HepG2 (cell line): ENCODE results near the gene CST11. TPM values are rescaled to one million over a fixed set of nuclear protein-coding genes. Genes with fewer than 3 reads are reported as not detected.

ENCODE experiments used
- ARHGAP35 ChIP-seq: sonication (generic); formaldehyde crosslinking; IDR thresholded peaks from 2 replicates; pipeline ENCODE4 v1.9.0; 2022; ENCODE audit warnings: mild to moderate bottlenecking, inconsistent platforms, moderate library complexity, missing genetic modification reagents, borderline replicate concordance
- ARNT ChIP-seq: fragments of 450-650 bp; IDR thresholded peaks from 2 replicates; pipeline ENCODE4 v1.6.1; 2017
- BHLHE40 ChIP-seq: IDR thresholded peaks from 2 replicates; pipeline ENCODE4 v1.6.1; 2011; ENCODE audit warnings: low read length, improper control_type of control experiment
- CAMTA2 ChIP-seq: sonication (generic); formaldehyde crosslinking; IDR thresholded peaks from 2 replicates; pipeline ENCODE4 v1.4.0; 2020; ENCODE audit warnings: mild to moderate bottlenecking, missing genetic modification reagents, borderline replicate concordance
- DMAP1 ChIP-seq: IDR thresholded peaks from 2 replicates; pipeline ENCODE4 v1.6.1; 2016
- FOXJ3 ChIP-seq: sonication (generic); formaldehyde crosslinking; IDR thresholded peaks from 2 replicates; pipeline ENCODE4 v1.4.0; 2020; ENCODE audit warnings: missing genetic modification reagents, mild to moderate bottlenecking, borderline replicate concordance
- GATAD1 ChIP-seq: IDR thresholded peaks from 2 replicates; pipeline ENCODE4 v1.6.1; 2016; ENCODE audit warnings: missing genetic modification reagents, missing compliant biosample characterization
- HHEX ChIP-seq: IDR thresholded peaks from 2 replicates; pipeline ENCODE4 v1.6.1; 2016; ENCODE audit warnings: control low read depth
- PPARG ChIP-seq: conservative IDR thresholded peaks from 2 replicates; pipeline ENCODE4 v1.6.1; 2016; ENCODE audit warnings: missing biosample characterization, missing genetic modification reagents
- PTBP1 ChIP-seq: fragments of 200-400 bp; formaldehyde crosslinking; IDR thresholded peaks from 2 replicates; pipeline ENCODE4 v1.6.1; 2018; ENCODE audit warnings: low read length, low read depth; ENCODE audit not compliant: poor library complexity, severe bottlenecking
- SRSF1 ChIP-seq: fragments of 200-400 bp; formaldehyde crosslinking; optimal IDR thresholded peaks from 2 replicates; pipeline ENCODE3; 2017; ENCODE audit warnings: mild to moderate bottlenecking, low read depth, low read length, moderate library complexity
- ZNF276 ChIP-seq: sonication (generic); formaldehyde crosslinking; IDR thresholded peaks from 2 replicates; pipeline ENCODE4 v1.4.0; 2020; ENCODE audit warnings: mild to moderate bottlenecking, low read depth, missing genetic modification reagents
- ZNF318 ChIP-seq: sonication (generic); formaldehyde crosslinking; IDR thresholded peaks from 2 replicates; pipeline ENCODE4 v1.4.0; 2020; ENCODE audit warnings: mild to moderate bottlenecking, missing genetic modification reagents
- ZNF354B ChIP-seq: sonication (generic); formaldehyde crosslinking; IDR thresholded peaks from 2 replicates; pipeline ENCODE4 v1.8.0; 2022; ENCODE audit warnings: mild to moderate bottlenecking, missing genetic modification reagents
- ZNF589 ChIP-seq: sonication (generic); formaldehyde crosslinking; conservative IDR thresholded peaks from 2 replicates; pipeline ENCODE4 v1.8.0; 2022; ENCODE audit warnings: mild to moderate bottlenecking, moderate library complexity, missing genetic modification reagents
- ZNF75D ChIP-seq: sonication (generic); formaldehyde crosslinking; IDR thresholded peaks from 2 replicates; pipeline ENCODE4 v1.8.1; 2023; ENCODE audit warnings: missing genetic modification reagents, mild to moderate bottlenecking, borderline replicate concordance
- ZNF768 ChIP-seq: sonication (generic); formaldehyde crosslinking; IDR thresholded peaks from 2 replicates; pipeline ENCODE4 v1.4.0; 2020; ENCODE audit warnings: missing genetic modification reagents
- ZSCAN25 ChIP-seq: sonication (generic); formaldehyde crosslinking; IDR thresholded peaks from 2 replicates; pipeline ENCODE4 v1.8.0; 2022; ENCODE audit warnings: mild to moderate bottlenecking, missing genetic modification reagents
- ZSCAN30 ChIP-seq: sonication (generic); formaldehyde crosslinking; IDR thresholded peaks from 2 replicates; pipeline ENCODE4 v1.5.0; 2020; ENCODE audit warnings: mild to moderate bottlenecking, missing genetic modification reagents
- polyA plus RNA-seq, 8 experiments: library from polyadenylated mRNA; depleted of rRNA in 3 of 8; stranded (reverse) in 7 of 8; unstranded in 1 of 8; fragments of >200 nt; fragmentation: Illumina TruSeq in 4 of 8; extraction: Trizol in 4 of 8; gene quantifications; 2 replicates each; pipeline versions ENCODE4 v1.2.1 to v1.2.3, GENCODE V29; 2011 to 2016; ENCODE audit warnings: low read depth in 4 of 8, missing spikeins in 1 of 8, mixed read lengths in 1 of 8; ENCODE audit not compliant: insufficient read depth in 1 of 8
- total RNA-seq, 5 experiments: library from RNA; depleted of rRNA; stranded (reverse); fragments of >200 nt; fragmentation: Illumina TruSeq; extraction: Trizol; gene quantifications; 2 replicates each; pipeline ENCODE4 v1.2.3, GENCODE V29; 2016; ENCODE audit warnings: low read depth in 1 of 5

The CST11 gene
- total and polyA plus RNA-seq, 2 of the 13 experiments (the other 11 are each of a cell fraction or from before 2014, with no cell fraction given) = not detected

- TF ChIP-seq PTBP1 (no peak), PPARG (CRISPR knock-in tag) (no peak), FOXJ3 (peak; percentile 72; the same call in 1 of the 2 replicates), ZNF768 (CRISPR knock-in tag) (peak; percentile 59; the same call in 1 of the 2 replicates), BHLHE40 (peak; percentile 28; the same call in 1 of the 2 replicates), ZNF276 (CRISPR knock-in tag) (0 out of 2 replicates have a peak, but pooled peaks have one; percentile 44), SRSF1 (peak; percentile 62), ZNF318 (CRISPR knock-in tag) (no peak; the same call in 1 of the 2 replicates), ZNF75D (CRISPR knock-in tag) (no peak), ARNT (no peak), ZNF354B (CRISPR knock-in tag) (no peak), DMAP1 (no peak; the same call in 1 of the 2 replicates), ARHGAP35 (CRISPR knock-in tag) (no peak; the same call in 1 of the 2 replicates), ZSCAN25 (CRISPR knock-in tag) (peak; percentile 98), ZNF589 (no peak), CAMTA2 (CRISPR knock-in tag) (no peak), HHEX (CRISPR knock-in tag) (no peak), GATAD1 (0 out of 2 replicates have a peak, but pooled peaks have one; percentile 24), ZSCAN30 (CRISPR knock-in tag) (peak; percentile 58; the same call in 1 of the 2 replicates)
Observed at GRCh38 chr20:23435626-23436539, 16.8 kb downstream of the CST11 start (continued).
